Aorta (tissue), 5 donors: ENCODE measurements around the gene FZR1. TPM values are rescaled to one million over a fixed set of nuclear protein-coding genes. Genes with fewer than 3 reads are reported as not detected.

Source experiments
- ATAC-seq: fragments of 200-7000 bp; cut with Tn5 transposase; one replicate; pipeline ENCODE4 v1.9.1; 2022; ENCODE audit warnings: moderate library complexity; ENCODE audit not compliant: low FRiP score
- DNase-seq, 2 donors: peaks; one replicate each; pipeline ENCODE4 v3.0.0-alpha.2; 2020
- H3K27ac ChIP-seq, 2 donors: one replicate each; pipeline ENCODE4 v1.5.1; 2013; ENCODE audit warnings: low read length in 2 of 2, mild to moderate bottlenecking in 2 of 2, moderate library complexity in 2 of 2, control low read depth in 1 of 2, inconsistent platforms in 1 of 2, low read depth in 1 of 2
- H3K27me3 ChIP-seq, 2 donors: one replicate each; pipeline ENCODE4 v1.6.1; 2013; ENCODE audit warnings: control low read depth in 1 of 2, low read length in 1 of 2, mild to moderate bottlenecking in 1 of 2, moderate library complexity in 1 of 2; ENCODE audit not compliant: insufficient read depth in 2 of 2, control insufficient read depth in 1 of 2
- H3K36me3 ChIP-seq, 2 donors: one replicate each; pipeline ENCODE4 v1.6.1; 2013; ENCODE audit warnings: control low read depth in 1 of 2, low read length in 1 of 2, mild to moderate bottlenecking in 1 of 2; ENCODE audit not compliant: insufficient read depth in 2 of 2, control insufficient read depth in 1 of 2
- H3K4me1 ChIP-seq, 2 donors: one replicate each; pipeline ENCODE4 v1.6.1; 2013; ENCODE audit warnings: low read length in 2 of 2, control low read depth in 1 of 2, mild to moderate bottlenecking in 1 of 2, moderate library complexity in 1 of 2; ENCODE audit not compliant: insufficient read depth in 2 of 2, control insufficient read depth in 1 of 2
- H3K4me3 ChIP-seq, 2 donors: one replicate each; pipeline ENCODE4 v1.5.1; 2013; ENCODE audit warnings: low read length in 2 of 2, control low read depth in 1 of 2, mild to moderate bottlenecking in 1 of 2
- H3K9me3 ChIP-seq: one replicate; pipeline ENCODE4 v1.6.1; 2013; ENCODE audit warnings: mild to moderate bottlenecking, low read length; ENCODE audit not compliant: control insufficient read depth
- WGBS, 2 donors: extraction: QIAGEN DNeasy Blood & Tissue Kit; methylation state at CpG; one replicate each; pipeline ENCODE4 v1.1.7; 2013; 5-methylcytosine and 5-hydroxymethylcytosine counted together
- intact Hi-C, 2 donors: fragments of 100-400 bp; cut with DNase I; formaldehyde crosslinking; loops; one replicate each; pipeline versions ENCODE4 v1.14.2 to v1.15.0; 2022
- polyA plus RNA-seq, 2 donors: library from polyadenylated mRNA; stranded (reverse); fragments of 200-250 nt; gene quantifications; one replicate each; pipeline ENCODE4 v1.2.3, GENCODE V29; 2013
- total RNA-seq, 2 donors: library from RNA; stranded (reverse); fragmentation: NEBNext Ultra II Directional; extraction: Animal tissue kit (Norgen Biotek cat#: 25700); gene quantifications; one replicate each; pipeline ENCODE4 v1.2.1, GENCODE V29; 2021
- donor health status: healthy with polysubstance abuse.
- donor health status: Bipolar disorder and iron deficiency.
- donor health status: DM: no; HTN: no; CAD: no.
- donor health status: DM: no; HTN: no; CAD: no.
- donor health status: DM: yes; HTN: yes; CAD: no.

Gene FZR1
- total and polyA plus RNA-seq, 4 donors, result 8.0 to 42.0 (median 29.4) TPM

DNA sequence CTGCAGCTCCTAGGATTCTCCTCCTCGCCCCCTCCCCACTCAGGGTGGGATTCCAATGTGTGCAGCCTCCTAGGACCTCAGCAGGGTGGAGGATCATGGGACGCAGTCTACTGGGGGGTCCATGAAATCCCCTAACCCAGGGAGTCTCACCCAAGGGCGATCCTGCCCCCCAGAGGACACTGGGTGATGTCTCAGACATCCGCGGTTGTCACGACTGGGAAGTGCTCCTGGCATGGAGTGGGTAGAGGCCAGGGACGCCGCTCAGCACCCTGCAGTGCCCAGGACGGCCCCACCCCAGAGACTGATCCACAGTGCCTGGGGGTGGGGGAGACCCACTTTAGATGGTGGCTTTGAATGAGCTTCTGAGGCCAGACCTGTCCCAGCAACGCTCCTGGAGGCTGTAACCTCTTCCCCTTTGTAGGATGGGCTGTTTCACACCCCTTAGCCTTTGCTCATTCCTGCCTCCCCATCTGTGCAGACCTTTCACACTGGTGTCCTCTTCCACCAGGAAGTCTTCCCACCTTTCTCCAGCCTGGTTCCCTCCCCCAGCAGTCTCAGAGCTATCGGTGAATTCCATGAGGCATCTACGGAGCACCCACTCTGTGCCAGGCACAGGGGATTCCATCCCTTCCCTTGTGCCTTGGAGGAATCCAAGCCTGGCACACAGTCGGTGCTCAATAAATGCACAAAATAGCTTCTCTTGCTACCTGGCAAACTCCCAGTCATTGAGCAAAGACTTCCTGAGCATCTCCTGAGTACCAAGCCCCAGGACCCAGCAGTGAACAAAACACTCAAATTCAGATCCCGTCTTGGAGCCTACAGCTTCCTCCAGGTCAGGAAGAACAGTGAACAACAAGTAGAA is 36.2 kb upstream of the FZR1 start:
- 46 to 57% methylated on average over 14 of the region's 14 CpGs for WGBS, 2 donors

DNA sequence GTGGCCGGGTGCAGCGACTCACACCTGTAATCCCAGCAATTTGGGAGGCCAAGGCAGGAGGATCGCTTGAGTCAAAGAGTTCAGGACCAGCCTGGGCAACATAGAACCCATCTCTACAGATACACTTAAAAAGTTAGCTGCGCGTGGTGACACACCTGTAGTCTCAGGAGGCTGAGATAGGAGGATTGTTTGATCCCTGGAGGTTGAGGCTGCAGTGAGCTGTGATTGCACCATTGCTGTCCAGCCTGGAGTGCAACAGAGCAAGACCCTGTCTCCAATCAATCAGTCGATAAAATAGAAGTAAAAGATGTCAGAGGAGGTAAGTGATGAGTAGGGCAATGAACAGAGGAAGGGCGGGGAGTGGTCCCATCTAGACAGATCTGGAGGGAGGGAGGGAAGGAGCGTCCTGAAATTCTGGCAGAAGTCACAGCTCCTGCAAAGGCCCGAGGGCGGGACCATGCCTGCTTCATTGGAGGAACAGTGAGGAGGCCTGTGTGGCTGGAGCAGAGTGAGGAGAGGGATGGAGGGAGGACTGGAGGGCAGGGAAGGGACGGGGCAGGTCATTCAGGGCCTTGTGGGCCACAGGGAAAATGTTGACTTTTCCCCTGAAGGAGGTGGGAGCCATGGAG is 35.5 kb upstream of the FZR1 start:
- H3K4me1 ChIP-seq, result no peaks in the 10 kb centered on the region
- no peaks in the 10 kb centered on the region for H3K36me3 ChIP-seq
- H3K9me3 ChIP-seq, result no peaks in the 10 kb centered on the region
- intact Hi-C loops, result loop anchor here (5.0 kb wide), 2 partner anchors 38 to 143 kb away; no protein-coding TSS in a partner anchor
- H3K27me3 ChIP-seq, result no peaks in the 10 kb centered on the region
- ATAC-seq, result no peak
- DNase-seq, result no peak
- no peak overlapping the region for H3K4me3 ChIP-seq
- no peak overlapping the region for H3K27ac ChIP-seq
- 66% methylated on average over 11 of the region's 11 CpGs for WGBS, 2 donors

More for the DNA sequence above, 36.2 kb upstream of the FZR1 start:
- H3K4me3 ChIP-seq, result no peak overlapping the region
- H3K4me1 ChIP-seq, result no peaks in the 10 kb centered on the region
- ATAC-seq, result no peak
- no peak overlapping the region for H3K27ac ChIP-seq
- no peaks in the 10 kb centered on the region for H3K27me3 ChIP-seq
- intact Hi-C loops, result loop anchor here (5.0 kb wide), 2 partner anchors 38 to 143 kb away; no protein-coding TSS in a partner anchor
- no peaks in the 10 kb centered on the region for H3K36me3 ChIP-seq
- H3K9me3 ChIP-seq, result no peaks in the 10 kb centered on the region
- DNase-seq, result no peak

DNA sequence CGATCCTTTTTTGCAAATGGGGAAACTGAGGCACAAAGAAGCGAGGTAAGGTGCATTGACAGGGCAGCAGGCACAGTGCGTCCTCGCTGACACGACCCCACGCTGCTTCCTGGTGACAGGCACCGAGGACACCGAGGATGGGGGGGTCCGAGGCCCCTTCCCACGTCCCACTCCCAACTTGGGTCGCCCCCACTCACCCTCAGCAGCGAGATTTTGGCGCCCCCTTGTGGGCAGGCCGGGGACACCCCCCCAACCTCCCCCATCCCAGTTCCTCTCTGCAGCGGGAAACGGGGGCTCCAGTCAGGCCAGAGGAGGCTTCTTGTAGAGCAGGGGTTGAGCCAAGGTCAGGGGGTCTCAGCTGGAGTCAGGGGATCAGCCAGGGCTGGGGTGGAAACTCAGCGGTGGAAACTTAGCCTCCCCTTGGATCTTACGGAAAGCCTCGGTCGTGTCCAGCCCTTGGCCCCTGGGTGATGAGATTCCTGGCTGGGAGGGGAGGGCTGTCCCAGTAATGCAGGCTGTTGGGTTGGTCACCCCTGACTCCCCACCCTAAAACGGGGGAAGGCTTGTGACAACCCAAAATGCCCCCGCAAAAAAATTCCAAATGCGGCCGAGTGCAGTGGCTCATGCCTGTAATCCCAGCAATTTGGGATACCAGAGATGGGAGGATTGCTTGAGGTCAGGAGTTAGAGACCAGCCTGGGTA is 34.0 kb upstream of the FZR1 start:
- intact Hi-C loops, result loop anchor here (2.0 to 5.0 kb wide), 3 partner anchors 40 to 145 kb away; no protein-coding TSS in a partner anchor
- H3K4me3 ChIP-seq, result no peak overlapping the region
- peak; percentile 74 for ATAC-seq

DNA sequence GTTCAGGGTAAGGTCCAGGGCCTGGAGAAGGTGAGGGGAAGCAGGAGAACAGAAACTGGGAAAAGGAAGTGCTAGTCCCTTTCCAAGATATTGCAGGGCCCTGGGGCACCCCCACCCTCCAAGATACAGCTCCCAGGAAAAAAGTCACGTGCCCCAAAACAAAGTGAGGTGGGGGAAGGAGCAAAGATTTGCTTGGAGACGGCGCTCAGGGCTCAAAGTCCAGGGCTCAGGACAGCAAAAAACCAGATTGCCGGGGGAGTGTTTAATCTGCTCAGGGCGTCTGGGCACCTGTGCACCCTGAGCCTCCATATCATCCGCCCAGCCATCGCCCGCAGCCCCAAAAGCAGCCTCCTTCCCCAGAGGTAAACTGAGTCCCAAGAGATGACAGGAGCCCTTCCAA is 32.1 kb upstream of the FZR1 start:
- Histone ChIP-seq H3K36me3 (no peaks in the 10 kb centered on the region), H3K4me1 (no peaks in the 10 kb centered on the region), H3K27me3 (no peaks in the 10 kb centered on the region), H3K9me3 (no peaks in the 10 kb centered on the region), H3K27ac (no peak overlapping the region), H3K4me3 (no peak overlapping the region)
- ATAC-seq (no peak), DNase-seq (no peak)
- 78 to 83% methylated on average over 8 of the region's 8 CpGs for WGBS, 2 donors
- intact Hi-C loops, result loop anchor here (5.0 kb wide), 2 partner anchors 42 to 147 kb away; no protein-coding TSS in a partner anchor

More for the DNA sequence above, 34.0 kb upstream of the FZR1 start:
- Histone ChIP-seq H3K36me3 (no peaks in the 10 kb centered on the region), H3K4me1 (no peaks in the 10 kb centered on the region), H3K27ac (no peak overlapping the region), H3K27me3 (no peaks in the 10 kb centered on the region), H3K9me3 (no peaks in the 10 kb centered on the region)
- WGBS, 2 donors, result 17% methylated on average over 24 of the region's 24 CpGs
- DNase-seq, result peak; percentile 63 to 88

DNA sequence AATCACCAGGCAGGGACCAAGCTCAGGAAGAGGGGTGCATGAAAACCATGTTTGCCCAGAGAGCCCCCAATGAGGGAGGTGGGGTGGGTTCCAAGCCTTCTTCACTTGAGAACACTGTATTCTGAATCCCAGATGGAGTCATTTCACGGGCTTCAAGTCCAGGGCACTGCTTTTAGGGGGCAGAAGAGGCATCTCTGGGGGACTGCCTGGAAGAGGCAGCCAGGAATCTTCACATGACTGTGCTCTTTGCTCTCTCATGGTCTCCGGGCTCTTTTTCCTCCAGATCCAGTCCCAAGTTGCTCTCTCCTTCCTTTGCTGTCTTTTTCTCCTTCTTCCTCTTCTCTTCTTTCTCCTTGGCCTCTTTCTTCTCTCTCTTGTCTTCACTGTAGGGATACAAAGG is 31.5 kb upstream of the FZR1 start:
- ATAC-seq (no peak), DNase-seq (no peak)
- Histone ChIP-seq H3K4me1 (no peaks in the 10 kb centered on the region), H3K4me3 (no peak overlapping the region), H3K27ac (no peak overlapping the region), H3K27me3 (no peaks in the 10 kb centered on the region), H3K36me3 (no peaks in the 10 kb centered on the region), H3K9me3 (no peaks in the 10 kb centered on the region)
- 74 to 75% methylated on average over 2 of the region's 2 CpGs for WGBS, 2 donors
- intact Hi-C loops, result loop anchor here (5.0 kb wide), 2 partner anchors 42 to 147 kb away; no protein-coding TSS in a partner anchor

DNA sequence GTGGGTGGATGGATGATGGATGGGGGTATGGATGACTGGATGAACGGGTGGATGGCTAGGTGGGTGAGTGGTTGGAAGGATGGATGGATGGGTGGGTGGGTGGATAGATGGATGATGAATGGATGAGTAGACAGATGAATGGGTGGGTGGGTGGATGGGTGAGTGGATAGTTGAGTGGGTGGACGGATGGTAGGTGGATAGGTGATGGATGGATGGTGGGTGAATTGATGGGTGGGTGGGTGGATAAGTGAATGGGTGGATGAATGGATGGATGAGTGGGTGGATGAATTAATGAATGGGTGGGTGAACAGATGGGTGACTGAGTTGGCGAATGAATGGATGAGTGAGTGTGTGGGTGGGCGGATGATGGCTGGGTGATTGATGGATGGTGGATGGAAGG is 30.7 kb upstream of the FZR1 start:
- Histone ChIP-seq H3K36me3 (no peaks in the 10 kb centered on the region), H3K4me3 (no peak overlapping the region), H3K27me3 (no peaks in the 10 kb centered on the region), H3K4me1 (no peaks in the 10 kb centered on the region), H3K27ac (no peak overlapping the region), H3K9me3 (no peaks in the 10 kb centered on the region)
- no peak for ATAC-seq
- intact Hi-C loops, result no loop called here
- WGBS, 2 donors, result 75 to 83% methylated on average over 4 of the region's 4 CpGs
- no peak for DNase-seq

DNA sequence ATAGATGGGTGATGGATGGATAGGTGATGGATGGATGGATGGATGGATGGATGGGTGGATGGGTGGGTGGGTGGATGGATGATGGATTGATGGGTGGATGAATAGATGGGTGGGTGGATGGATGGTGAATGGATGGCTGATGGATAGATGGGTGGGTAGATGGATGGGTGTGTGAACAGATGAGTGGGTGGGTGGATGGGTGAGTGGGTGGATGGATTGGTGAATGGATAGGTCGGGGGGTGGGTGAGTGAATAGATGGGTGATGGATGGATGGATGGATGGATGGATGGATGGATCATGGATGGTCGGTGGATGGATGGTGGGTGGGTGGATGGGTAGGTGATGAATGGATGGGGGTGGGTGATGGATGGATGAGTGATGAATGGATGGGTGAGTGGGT is 29.3 kb upstream of the FZR1 start:
- H3K27me3 ChIP-seq, result no peaks in the 10 kb centered on the region
- 65 to 89% methylated on average over 2 of the region's 2 CpGs for WGBS, 2 donors
- no peak overlapping the region for H3K27ac ChIP-seq
- DNase-seq (no peak), ATAC-seq (no peak)
- H3K9me3 ChIP-seq, result no peaks in the 10 kb centered on the region
- no peak overlapping the region for H3K4me3 ChIP-seq
- H3K36me3 ChIP-seq, result no peaks in the 10 kb centered on the region
- H3K4me1 ChIP-seq, result no peaks in the 10 kb centered on the region
- intact Hi-C loops, result no loop called here

DNA sequence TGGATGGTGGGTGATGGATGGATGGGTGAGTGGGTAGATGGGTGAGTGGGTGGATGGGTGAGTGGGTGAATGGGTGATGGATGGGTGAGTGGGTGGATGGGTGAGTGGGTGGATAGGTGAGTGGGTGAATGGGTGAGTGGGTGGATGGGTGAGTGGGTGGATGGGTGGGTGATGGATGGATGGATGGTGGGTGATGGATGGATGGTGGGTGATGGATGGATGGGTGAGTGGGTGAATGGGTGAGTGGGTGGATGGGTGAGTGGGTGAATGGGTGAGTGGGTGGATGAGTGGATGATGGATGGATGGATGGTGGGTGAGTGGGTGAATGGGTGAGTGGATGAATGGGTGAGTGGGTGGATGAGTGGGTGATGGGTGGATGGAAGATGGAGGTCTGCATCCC is 28.6 kb upstream of the FZR1 start:
- intact Hi-C loops, result no loop called here
- H3K27me3 ChIP-seq, result no peaks in the 10 kb centered on the region

More for the DNA sequence above, 28.6 kb upstream of the FZR1 start:
- Histone ChIP-seq H3K27ac (no peak overlapping the region), H3K4me3 (no peak overlapping the region), H3K36me3 (no peaks in the 10 kb centered on the region), H3K9me3 (no peaks in the 10 kb centered on the region), H3K4me1 (no peaks in the 10 kb centered on the region)
- DNase-seq (no peak), ATAC-seq (no peak)
